Ishikawa (cell line): ENCODE measurements around the gene MDFI.

ENCODE experiments used
- CREB1 ChIP-seq: IDR thresholded peaks from 2 replicates; pipeline ENCODE4 v1.6.1; 2012; ENCODE audit warnings: low read depth
- EP300 ChIP-seq: IDR thresholded peaks from 2 replicates; pipeline ENCODE4 v1.6.1; 2012; ENCODE audit warnings: borderline replicate concordance
- FOXM1 ChIP-seq: IDR thresholded peaks from 2 replicates; pipeline ENCODE4 v1.6.1; 2012; ENCODE audit warnings: low read depth, borderline replicate concordance
- NFIC ChIP-seq: IDR thresholded peaks from 2 replicates; pipeline ENCODE4 v1.6.1; 2012
- TAF1 ChIP-seq: IDR thresholded peaks from 2 replicates; pipeline ENCODE4 v1.6.1; 2012; ENCODE audit warnings: low read depth, mild to moderate bottlenecking
- TEAD4 ChIP-seq: IDR thresholded peaks from 2 replicates; pipeline ENCODE4 v1.6.1; 2012
- YY1 ChIP-seq: IDR thresholded peaks from 2 replicates; pipeline ENCODE4 v1.6.1; 2012; ENCODE audit warnings: low read depth
- ZBTB7A ChIP-seq: IDR thresholded peaks from 2 replicates; pipeline ENCODE4 v1.6.1; 2012; ENCODE audit warnings: low read depth
- TF ChIP-seq, protein P1 (sequence below): IDR thresholded peaks from 2 replicates; pipeline ENCODE4 v1.6.1; 2012; ENCODE audit warnings: low read depth, mild to moderate bottlenecking
- TF ChIP-seq, protein P2 (sequence below): IDR thresholded peaks from 2 replicates; pipeline ENCODE4 v1.6.1; 2012
- TF ChIP-seq, protein P3 (sequence below): IDR thresholded peaks from 2 replicates; pipeline ENCODE4 v1.6.1; 2012

DNA sequence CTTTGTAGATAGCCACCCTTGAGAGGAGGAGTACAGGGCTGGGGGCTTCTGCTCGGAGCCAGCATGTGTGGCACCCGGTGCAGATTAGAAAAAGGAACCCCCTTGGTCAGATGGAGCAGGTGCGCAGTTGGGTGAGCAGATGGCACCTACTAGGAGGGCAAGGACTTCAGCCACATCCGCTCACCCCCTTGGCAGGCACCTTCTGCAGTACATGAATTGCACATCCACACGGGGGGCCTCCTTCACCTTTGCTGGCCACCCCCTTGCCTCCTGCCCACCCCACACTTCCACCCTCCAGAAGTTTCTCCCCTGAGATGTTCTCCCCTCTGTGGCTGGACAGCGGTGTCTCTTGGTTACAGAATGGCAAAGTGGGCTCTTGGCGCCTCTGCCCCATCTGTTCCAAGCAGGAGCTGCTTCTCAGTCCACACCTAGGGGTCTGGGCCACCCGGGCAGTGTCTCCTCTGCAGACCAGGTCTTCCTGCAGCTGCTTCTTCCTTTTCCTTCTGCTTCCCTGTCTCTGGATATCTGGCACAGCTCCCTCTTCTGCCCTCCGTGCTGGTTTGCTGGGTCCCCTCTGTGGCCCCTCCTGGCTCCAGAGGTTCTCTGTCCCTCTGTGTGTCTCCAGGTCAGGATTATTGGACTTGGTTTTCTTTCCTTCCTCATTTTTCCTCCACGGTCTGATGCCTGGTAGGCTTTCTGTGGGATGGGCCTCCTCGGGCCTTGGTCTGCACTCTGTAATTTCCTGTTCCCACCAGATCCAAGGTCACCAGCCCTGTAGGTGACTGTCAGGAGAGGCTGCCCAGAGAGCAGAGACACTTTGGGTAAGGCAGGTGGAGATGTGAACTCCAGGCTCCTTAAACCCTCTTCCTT lies 4.1 kb downstream of the MDFI start:
- TF ChIP-seq EP300 (no peak), FOXM1 (no peak), ZBTB7A (0 out of 2 replicates have a peak, but pooled peaks have one; percentile 17), TEAD4 (no peak), TAF1 (no peak), NFIC (no peak), YY1 (no peak), CREB1 (no peak)
- TF ChIP-seq, protein P1, sequence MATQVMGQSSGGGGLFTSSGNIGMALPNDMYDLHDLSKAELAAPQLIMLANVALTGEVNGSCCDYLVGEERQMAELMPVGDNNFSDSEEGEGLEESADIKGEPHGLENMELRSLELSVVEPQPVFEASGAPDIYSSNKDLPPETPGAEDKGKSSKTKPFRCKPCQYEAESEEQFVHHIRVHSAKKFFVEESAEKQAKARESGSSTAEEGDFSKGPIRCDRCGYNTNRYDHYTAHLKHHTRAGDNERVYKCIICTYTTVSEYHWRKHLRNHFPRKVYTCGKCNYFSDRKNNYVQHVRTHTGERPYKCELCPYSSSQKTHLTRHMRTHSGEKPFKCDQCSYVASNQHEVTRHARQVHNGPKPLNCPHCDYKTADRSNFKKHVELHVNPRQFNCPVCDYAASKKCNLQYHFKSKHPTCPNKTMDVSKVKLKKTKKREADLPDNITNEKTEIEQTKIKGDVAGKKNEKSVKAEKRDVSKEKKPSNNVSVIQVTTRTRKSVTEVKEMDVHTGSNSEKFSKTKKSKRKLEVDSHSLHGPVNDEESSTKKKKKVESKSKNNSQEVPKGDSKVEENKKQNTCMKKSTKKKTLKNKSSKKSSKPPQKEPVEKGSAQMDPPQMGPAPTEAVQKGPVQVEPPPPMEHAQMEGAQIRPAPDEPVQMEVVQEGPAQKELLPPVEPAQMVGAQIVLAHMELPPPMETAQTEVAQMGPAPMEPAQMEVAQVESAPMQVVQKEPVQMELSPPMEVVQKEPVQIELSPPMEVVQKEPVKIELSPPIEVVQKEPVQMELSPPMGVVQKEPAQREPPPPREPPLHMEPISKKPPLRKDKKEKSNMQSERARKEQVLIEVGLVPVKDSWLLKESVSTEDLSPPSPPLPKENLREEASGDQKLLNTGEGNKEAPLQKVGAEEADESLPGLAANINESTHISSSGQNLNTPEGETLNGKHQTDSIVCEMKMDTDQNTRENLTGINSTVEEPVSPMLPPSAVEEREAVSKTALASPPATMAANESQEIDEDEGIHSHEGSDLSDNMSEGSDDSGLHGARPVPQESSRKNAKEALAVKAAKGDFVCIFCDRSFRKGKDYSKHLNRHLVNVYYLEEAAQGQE, result no peak
- TF ChIP-seq, protein P2, sequence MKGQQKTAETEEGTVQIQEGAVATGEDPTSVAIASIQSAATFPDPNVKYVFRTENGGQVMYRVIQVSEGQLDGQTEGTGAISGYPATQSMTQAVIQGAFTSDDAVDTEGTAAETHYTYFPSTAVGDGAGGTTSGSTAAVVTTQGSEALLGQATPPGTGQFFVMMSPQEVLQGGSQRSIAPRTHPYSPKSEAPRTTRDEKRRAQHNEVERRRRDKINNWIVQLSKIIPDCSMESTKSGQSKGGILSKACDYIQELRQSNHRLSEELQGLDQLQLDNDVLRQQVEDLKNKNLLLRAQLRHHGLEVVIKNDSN, result no peak
- TF ChIP-seq, protein P3, sequence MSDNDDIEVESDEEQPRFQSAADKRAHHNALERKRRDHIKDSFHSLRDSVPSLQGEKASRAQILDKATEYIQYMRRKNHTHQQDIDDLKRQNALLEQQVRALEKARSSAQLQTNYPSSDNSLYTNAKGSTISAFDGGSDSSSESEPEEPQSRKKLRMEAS, result no peak
